CD4-positive, alpha-beta T cell (primary cell): ENCODE results near the gene DHRS1. TPM values are rescaled to one million over a fixed set of nuclear protein-coding genes. Genes with fewer than 3 reads are reported as not detected.

Experiments
- ATAC-seq: fragments of 200-7000 bp; cut with Tn5 transposase; one replicate; pipeline ENCODE4 v1.10.0; 2022; ENCODE audit warnings: mild to moderate bottlenecking; ENCODE audit not compliant: poor library complexity
- CTCF ChIA-PET: fragments of 350-600 bp; sonication (Branson Sonifier 250); formaldehyde crosslinking; loops from one replicate; lab custom pipeline; 2021; ENCODE audit warnings: antibody characterized with exemption, inconsistent platforms; lab: Charles Lee
- POLR2A ChIA-PET: fragments of 350-600 bp; sonication (Branson Sonifier 250); formaldehyde crosslinking; loops from one replicate; lab custom pipeline; 2021; ENCODE audit warnings: antibody characterized with exemption, inconsistent platforms; lab: Charles Lee
- DNase-seq, 14 experiments: peaks; one replicate each; pipeline ENCODE4 v3.0.0-alpha.2; 2013 to 2020; ENCODE audit warnings: mixed read lengths in 2 of 14
- H3K27ac ChIP-seq, 2 donors: one replicate each; pipeline versions ENCODE4 v1.5.1 to v1.7.0; 2013; ENCODE audit warnings: low read length in 2 of 2, low read depth in 1 of 2, mild to moderate bottlenecking in 1 of 2
- H3K27me3 ChIP-seq, 2 experiments: 1 replicate in 1 of 2; 2 replicates in 1 of 2; pipeline versions ENCODE4 v1.6.1 to v1.7.0; 2013; ENCODE audit warnings: low read length in 2 of 2, control low read depth in 1 of 2, mild to moderate bottlenecking in 1 of 2, moderate library complexity in 1 of 2; ENCODE audit not compliant: insufficient read depth in 2 of 2, control insufficient read depth in 1 of 2
- H3K36me3 ChIP-seq: one replicate; pipeline ENCODE4 v1.6.1; 2013; ENCODE audit warnings: low read length, control low read depth; ENCODE audit not compliant: insufficient read depth
- H3K4me1 ChIP-seq: one replicate; pipeline ENCODE4 v1.6.1; 2013; ENCODE audit warnings: low read length, control low read depth; ENCODE audit not compliant: insufficient read depth
- H3K4me3 ChIP-seq: one replicate; pipeline ENCODE4 v1.5.1; 2013; ENCODE audit warnings: mild to moderate bottlenecking, low read length, moderate library complexity
- H3K9me3 ChIP-seq, 2 experiments: 1 replicate in 1 of 2; 2 replicates in 1 of 2; pipeline versions ENCODE4 v1.6.1 to v1.7.0; 2013; ENCODE audit warnings: low read length in 2 of 2, mild to moderate bottlenecking in 2 of 2, control low read depth in 1 of 2, moderate library complexity in 1 of 2; ENCODE audit not compliant: control insufficient read depth in 1 of 2, insufficient read depth in 1 of 2
- H3K27ac Mint-ChIP-seq: one replicate; pipeline ENCODE4 v1.8.0; 2020; ENCODE audit warnings: mixed read lengths
- H3K27me3 Mint-ChIP-seq: one replicate; pipeline ENCODE4 v1.8.0; 2021; ENCODE audit warnings: mixed read lengths
- H3K36me3 Mint-ChIP-seq: one replicate; pipeline ENCODE4 v1.8.0; 2021; ENCODE audit warnings: low read depth, mixed read lengths
- H3K4me1 Mint-ChIP-seq: one replicate; pipeline ENCODE4 v1.8.0; 2021; ENCODE audit warnings: low read depth, mixed read lengths
- H3K4me3 Mint-ChIP-seq: one replicate; pipeline ENCODE4 v1.8.0; 2020; ENCODE audit warnings: mild to moderate bottlenecking, mixed read lengths
- H3K9me3 Mint-ChIP-seq: one replicate; pipeline ENCODE4 v1.8.0; 2020; ENCODE audit warnings: mixed read lengths
- intact Hi-C, 2 experiments: fragments of 100-400 bp; cut with DNase I in 1 of 2; cut with micrococcal nuclease in 1 of 2; formaldehyde crosslinking; loops; one replicate each; pipeline versions ENCODE4 v1.15.1 to v1.9.0; 2023 to 2025; cut with DNase I, micrococcal nuclease
- total RNA-seq, 174 experiments: library from RNA in 2 of 174; stranded (reverse) in 2 of 174; gene quantifications; one replicate each; pipeline ENCODE4 v1.2.3 and lab custom pipeline; 2021 to 2026
- TF ChIP-seq, protein P1 (sequence below): fragments of 200-600 bp; IDR thresholded peaks from one replicate; pipeline ENCODE4 v1.8.0; 2022; ENCODE audit warnings: antibody characterized with exemption, mild to moderate bottlenecking

DHRS1 gene
- total RNA-seq, 2 experiments from 2014 or later: 21.5 to 23.5 TPM

DNA sequence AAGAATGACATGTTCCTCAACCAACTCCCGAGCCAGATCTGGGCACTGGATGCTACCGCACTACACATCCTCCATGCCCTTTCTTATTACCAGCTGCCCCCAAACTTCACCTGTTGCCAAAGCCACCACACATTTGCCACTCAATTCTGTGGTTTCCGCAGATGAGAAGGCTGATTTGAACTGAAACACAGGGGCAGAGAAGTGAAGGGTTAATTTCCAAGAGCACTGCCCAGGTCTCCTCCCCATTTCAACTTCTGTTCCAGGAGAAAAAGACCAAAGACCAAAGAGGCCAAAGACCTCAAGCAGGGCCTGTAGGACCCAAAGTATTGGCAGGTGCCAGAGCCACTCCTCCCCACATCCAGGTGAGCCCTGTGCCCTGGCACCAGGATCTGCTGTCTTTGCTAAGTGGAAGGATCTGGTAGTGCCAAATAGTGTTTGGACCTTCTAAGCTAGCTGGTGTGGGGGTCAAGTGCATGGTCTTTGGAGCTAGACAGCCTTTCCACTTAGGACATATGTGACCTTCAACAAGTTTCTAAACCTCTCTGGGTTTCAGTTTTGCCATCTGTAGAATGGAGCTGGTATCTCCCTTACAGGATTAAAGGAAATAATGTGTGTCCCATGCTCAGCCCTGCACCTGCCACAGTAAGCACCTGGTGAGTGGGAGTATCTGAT lies 8.0 kb downstream of the DHRS1 start:
- ChIA-PET CTCF (interaction anchor here (1.0 kb wide), 1 partner anchor 21 kb away, joined by 3 read pairs; the partner anchor contains the start of gene RABGGTA), POLR2A (no interaction called here)
- Histone ChIP-seq H3K36me3 (peaks cover 57% of the 10 kb centered on the region), H3K27me3 (no peaks in the 10 kb centered on the region), H3K27ac (no peak overlapping the region), H3K4me3 (no peak overlapping the region), H3K9me3 (no peaks in the 10 kb centered on the region), H3K4me1 (peaks cover 9% of the 10 kb centered on the region)
- peaks cover 62% of the 10 kb centered on the region for H3K36me3 Mint-ChIP-seq
- H3K4me3 Mint-ChIP-seq: no peak overlapping the region
- DNase-seq (no peak), ATAC-seq (no peak)
- H3K27ac Mint-ChIP-seq: no peak overlapping the region
- H3K4me1 Mint-ChIP-seq: peaks cover 9% of the 10 kb centered on the region
- H3K27me3 Mint-ChIP-seq: no peaks in the 10 kb centered on the region
- H3K9me3 Mint-ChIP-seq: no peaks in the 10 kb centered on the region
- TF ChIP-seq, protein P1, sequence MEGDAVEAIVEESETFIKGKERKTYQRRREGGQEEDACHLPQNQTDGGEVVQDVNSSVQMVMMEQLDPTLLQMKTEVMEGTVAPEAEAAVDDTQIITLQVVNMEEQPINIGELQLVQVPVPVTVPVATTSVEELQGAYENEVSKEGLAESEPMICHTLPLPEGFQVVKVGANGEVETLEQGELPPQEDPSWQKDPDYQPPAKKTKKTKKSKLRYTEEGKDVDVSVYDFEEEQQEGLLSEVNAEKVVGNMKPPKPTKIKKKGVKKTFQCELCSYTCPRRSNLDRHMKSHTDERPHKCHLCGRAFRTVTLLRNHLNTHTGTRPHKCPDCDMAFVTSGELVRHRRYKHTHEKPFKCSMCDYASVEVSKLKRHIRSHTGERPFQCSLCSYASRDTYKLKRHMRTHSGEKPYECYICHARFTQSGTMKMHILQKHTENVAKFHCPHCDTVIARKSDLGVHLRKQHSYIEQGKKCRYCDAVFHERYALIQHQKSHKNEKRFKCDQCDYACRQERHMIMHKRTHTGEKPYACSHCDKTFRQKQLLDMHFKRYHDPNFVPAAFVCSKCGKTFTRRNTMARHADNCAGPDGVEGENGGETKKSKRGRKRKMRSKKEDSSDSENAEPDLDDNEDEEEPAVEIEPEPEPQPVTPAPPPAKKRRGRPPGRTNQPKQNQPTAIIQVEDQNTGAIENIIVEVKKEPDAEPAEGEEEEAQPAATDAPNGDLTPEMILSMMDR: no peak
- intact Hi-C loops: loop anchor here in 1 of 2 experiments (10.0 kb wide), 1 partner anchor 317 kb away; no protein-coding TSS in a partner anchor

DNA sequence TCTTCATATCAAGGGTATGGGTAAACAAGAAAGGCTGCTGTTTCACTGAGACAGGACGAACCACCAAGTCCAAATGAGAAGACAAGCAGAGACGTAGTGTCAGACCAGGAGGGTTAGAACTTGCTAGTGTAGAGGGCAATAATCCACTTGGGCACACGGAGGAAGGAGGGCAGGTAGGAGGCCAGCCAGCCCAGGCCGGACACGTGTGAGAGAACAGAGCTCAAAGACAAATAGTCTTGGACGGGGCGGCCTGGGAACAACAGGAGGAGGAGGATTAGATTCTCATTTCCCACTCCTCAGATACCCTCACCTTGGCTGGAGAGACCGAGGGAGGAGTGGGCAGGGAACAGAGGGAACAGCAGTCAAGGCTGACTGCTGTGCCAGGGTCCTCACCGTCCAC lies 8.8 kb downstream of the DHRS1 start:
- Histone ChIP-seq H3K27ac (no peak overlapping the region), H3K27me3 (no peaks in the 10 kb centered on the region), H3K4me3 (no peak overlapping the region), H3K9me3 (no peaks in the 10 kb centered on the region), H3K36me3 (peaks cover 49% of the 10 kb centered on the region), H3K4me1 (peaks cover 5% of the 10 kb centered on the region)
- peaks cover 53% of the 10 kb centered on the region for H3K36me3 Mint-ChIP-seq
- ChIA-PET CTCF (interaction anchor here (1.0 kb wide), 1 partner anchor 17 kb away, joined by 3 read pairs; the partner anchor contains the start of gene CIDEB), POLR2A (interaction anchor here (1.3 kb wide), 1 partner anchor 48 kb away, joined by 7 read pairs; the partner anchor contains the start of gene TINF2)
- H3K9me3 Mint-ChIP-seq: no peaks in the 10 kb centered on the region
- H3K4me1 Mint-ChIP-seq: peaks cover 1% of the 10 kb centered on the region
- TF ChIP-seq, protein P1: no peak
- DNase-seq (no peak), ATAC-seq (no peak)
- no peaks in the 10 kb centered on the region for H3K27me3 Mint-ChIP-seq
- intact Hi-C loops: loop anchor here in 1 of 2 experiments (10.0 kb wide), 1 partner anchor 316 kb away; no protein-coding TSS in a partner anchor
- no peak overlapping the region for H3K4me3 Mint-ChIP-seq
- no peak overlapping the region for H3K27ac Mint-ChIP-seq

DNA sequence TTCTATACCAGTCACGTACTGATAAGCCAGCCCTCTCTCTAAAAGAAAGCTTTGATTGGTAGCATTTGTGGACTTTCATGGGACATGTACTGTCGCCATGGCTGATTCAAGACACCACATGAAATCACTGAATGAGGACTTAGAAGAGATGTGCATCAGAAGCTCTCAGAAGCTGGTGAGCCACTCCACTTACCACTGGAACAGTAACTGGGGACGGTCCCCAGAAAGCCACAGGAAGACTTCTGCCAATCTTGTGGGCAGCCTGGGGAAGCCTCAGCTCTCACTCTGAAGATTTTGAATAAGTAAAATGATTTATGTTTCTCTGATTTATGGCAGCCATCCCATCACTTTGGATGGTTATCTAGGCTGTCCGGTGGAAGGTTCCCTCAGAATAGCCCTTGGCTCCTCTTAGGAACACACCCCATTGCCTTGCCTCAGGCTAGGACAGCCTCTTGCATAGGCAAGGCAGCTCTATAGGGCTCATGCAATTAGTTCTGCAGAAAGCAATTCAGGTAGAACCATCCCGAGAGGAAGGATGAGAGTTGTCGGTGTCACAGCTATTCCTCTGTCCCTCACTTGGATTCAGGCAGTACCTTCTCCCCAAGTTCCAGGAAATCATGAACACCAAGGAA lies 9.8 kb downstream of the DHRS1 start:
- Histone ChIP-seq H3K4me3 (no peak overlapping the region), H3K36me3 (peaks cover 41% of the 10 kb centered on the region), H3K27ac (no peak overlapping the region), H3K27me3 (no peaks in the 10 kb centered on the region), H3K4me1 (peaks cover 5% of the 10 kb centered on the region), H3K9me3 (no peaks in the 10 kb centered on the region)
- Mint-ChIP-seq H3K9me3 (no peaks in the 10 kb centered on the region), H3K36me3 (peaks cover 46% of the 10 kb centered on the region), H3K27ac (no peak overlapping the region), H3K27me3 (no peaks in the 10 kb centered on the region), H3K4me3 (no peak overlapping the region), H3K4me1 (no peaks in the 10 kb centered on the region)
- TF ChIP-seq, protein P1: no peak
- intact Hi-C loops: loop anchor here in 1 of 2 experiments (10.0 kb wide), 1 partner anchor 315 kb away; no protein-coding TSS in a partner anchor
- DNase-seq (peak in 1 of 14 experiments; percentile 41), ATAC-seq (peak; percentile 39)
- ChIA-PET POLR2A (interaction anchor here (1.3 kb wide), 1 partner anchor 47 kb away, joined by 7 read pairs; the partner anchor contains the start of gene TINF2), CTCF (interaction anchor here (0.6 to 1.0 kb wide), 2 partner anchors 18 to 44 kb away, joined by 3 read pairs; partner anchors contain the start of gene CIDEB)
